ENCODE measurements around the gene AQP6.

- TF ChIP-seq CTCF (IDR thresholded peaks at IDR 0.05) (no peak), EP300 (IDR thresholded peaks at IDR 0.05) (no peak), POLR2A (IDR thresholded peaks at IDR 0.05) (no peak)
These were observed 15.8 kb upstream of the AQP6 start for GRCh38 chr12:49956663-49957569.
